K562 (cell line): ENCODE measurements around the gene C2orf81. TPM values are rescaled to one million over a fixed set of nuclear protein-coding genes. Genes with fewer than 3 reads are reported as not detected.

Experiments
- ATAC-seq: fragments of 200-7000 bp; cut with Tn5 transposase; 3 replicates; pipeline ENCODE4 v1.9.1; 2020; ENCODE audit warnings: moderate library complexity
- BruUV-seq: library from RNA; stranded (reverse); fragments of 400-500 nt; replicated peaks from 2 replicates; lab custom pipeline; 2021; lab: Mats Ljungman, UMichigan
- CTCF ChIA-PET: fragments of 300-600 bp; formaldehyde crosslinking; extraction: SDS; loops from one replicate; lab custom pipeline; 2021; ENCODE audit warnings: low intra/inter-chr PET ratio; lab: Yijun Ruan, JAX
- POLR2A ChIA-PET: fragments of 300-600, 350-650 bp; sonication (Branson Sonifier 250); formaldehyde crosslinking; extraction: SDS; loops from one replicate; lab custom pipeline; 2021; ENCODE audit warnings: antibody characterized with exemption, inconsistent platforms; lab: Yijun Ruan, JAX
- DNase-seq, 4 experiments: peaks; one replicate each; pipeline versions ENCODE4 v3.0.0 to v3.0.0-alpha.2; 2011 to 2018; ENCODE audit warnings: low spot score in 3 of 4, mixed read lengths in 3 of 4; ENCODE audit errors: extremely low read depth in 1 of 4
- FAIRE-seq: peaks from 2 replicates; lab custom pipeline; 2011; peaks lifted over from hg19 to GRCh38; lab: Jason Lieb, UNC
- H2AFZ ChIP-seq: 2 replicates; pipeline ENCODE4 v1.6.0; 2011; ENCODE audit warnings: low read depth, low read length, control low read depth, inconsistent platforms
- H3K27ac ChIP-seq: fragments of 200-600 bp; 3 replicates; pipeline ENCODE4 v1.8.0; 2011; ENCODE audit warnings: low read depth, mild to moderate bottlenecking, control low read depth, inconsistent platforms, low read length, moderate library complexity, mixed read lengths; ENCODE audit errors: extremely low read depth
- H3K27me3 ChIP-seq, 2 experiments: fragments of 300-600 bp in 1 of 2; 2 replicates in 1 of 2; 3 replicates in 1 of 2; pipeline versions ENCODE4 v1.6.0 to v1.8.0; 2011; ENCODE audit warnings: inconsistent platforms in 2 of 2, low read length in 2 of 2, mild to moderate bottlenecking in 1 of 2, mixed read lengths in 1 of 2, moderate library complexity in 1 of 2; ENCODE audit not compliant: control insufficient read depth in 2 of 2, insufficient read depth in 2 of 2
- H3K36me3 ChIP-seq: fragments of 300-600 bp; 3 replicates; pipeline ENCODE4 v1.8.0; 2011; ENCODE audit warnings: mild to moderate bottlenecking, low read length, inconsistent platforms; ENCODE audit not compliant: control insufficient read depth, insufficient read depth
- H3K4me1 ChIP-seq, 2 experiments: fragments of 200-600 bp in 1 of 2; replicated peaks in 1 of 2; 2 replicates in 1 of 2; 3 replicates in 1 of 2; pipeline versions ENCODE4 v1.5.1 to v1.8.0; 2011; ENCODE audit warnings: inconsistent platforms in 2 of 2, low read length in 2 of 2, mild to moderate bottlenecking in 1 of 2, mixed read lengths in 1 of 2, moderate library complexity in 1 of 2; ENCODE audit not compliant: control insufficient read depth in 2 of 2, insufficient read depth in 2 of 2
- H3K4me2 ChIP-seq: 2 replicates; pipeline ENCODE4 v1.6.1; 2011; ENCODE audit warnings: low read length, control low read depth, inconsistent platforms, mixed read lengths; ENCODE audit not compliant: insufficient read depth
- H3K4me3 ChIP-seq: fragments of 200-600 bp; sonication (generic), shearing (Covaris generic); 2 replicates; pipeline ENCODE4 v1.5.1; 2016; ENCODE audit warnings: control low read depth, inconsistent platforms
- H3K79me2 ChIP-seq: fragments of 200-600 bp; 3 replicates; pipeline ENCODE4 v1.8.0; 2011; ENCODE audit warnings: low read length, inconsistent platforms; ENCODE audit not compliant: control insufficient read depth, insufficient read depth
- H3K9ac ChIP-seq, 2 experiments: 2 replicates each; pipeline versions ENCODE4 v1.6.0 to v1.6.1; 2011; ENCODE audit warnings: low read depth in 2 of 2, low read length in 2 of 2, control low read depth in 1 of 2, inconsistent platforms in 1 of 2, mild to moderate bottlenecking in 1 of 2, mixed read lengths in 1 of 2; ENCODE audit not compliant: insufficient read depth in 1 of 2
- H3K9me1 ChIP-seq: one replicate; pipeline ENCODE4 v1.6.0; 2011; ENCODE audit warnings: inconsistent platforms, mild to moderate bottlenecking, low read length, moderate library complexity; ENCODE audit not compliant: control insufficient read depth, insufficient read depth
- H3K9me3 ChIP-seq: replicated peaks from 2 replicates; pipeline ENCODE4 v1.5.1; 2011; ENCODE audit warnings: low read depth, low read length, inconsistent platforms; ENCODE audit not compliant: control insufficient read depth, insufficient read depth
- H4K20me1 ChIP-seq: replicated peaks from 2 replicates; pipeline ENCODE4 v1.6.1; 2011; ENCODE audit warnings: low read length, inconsistent platforms, mixed read lengths; ENCODE audit not compliant: control insufficient read depth, insufficient read depth
- ELF1 ChIP-seq: fragments of 200-800 bp; sonication (Bioruptor generic); IDR thresholded peaks from 2 replicates; pipeline ENCODE4 v1.6.1; 2016; ENCODE audit warnings: missing genetic modification characterization, missing compliant biosample characterization
- EZH2 ChIP-seq: IDR thresholded peaks from 2 replicates; pipeline ENCODE4 v1.6.1; 2012; ENCODE audit warnings: low read depth, mild to moderate bottlenecking, inconsistent platforms, low read length, borderline replicate concordance
- FOS ChIP-seq: IDR thresholded peaks from 3 replicates; pipeline ENCODE4 v1.6.1; 2011; ENCODE audit not compliant: insufficient read length; ENCODE audit errors: extremely low read depth
- GTF2A2 ChIP-seq: IDR thresholded peaks from 2 replicates; pipeline ENCODE4 v1.6.1; 2016; ENCODE audit warnings: mild to moderate bottlenecking, missing genetic modification characterization, missing compliant biosample characterization
- HMGN3 ChIP-seq: IDR thresholded peaks from 2 replicates; pipeline ENCODE4 v1.6.1; 2011; ENCODE audit warnings: borderline replicate concordance, low read depth, mild to moderate bottlenecking, mixed read lengths, low read length; ENCODE audit not compliant: insufficient read length; ENCODE audit errors: extremely low read depth
- HMGXB4 ChIP-seq: sonication (generic); formaldehyde crosslinking; IDR thresholded peaks from 2 replicates; pipeline ENCODE4 v1.8.1; 2023; ENCODE audit warnings: mild to moderate bottlenecking, missing genetic modification reagents
- HNRNPLL ChIP-seq: fragments of 200-400 bp; formaldehyde crosslinking; IDR thresholded peaks from 2 replicates; pipeline ENCODE4 v1.6.1; 2017; ENCODE audit warnings: low read length, low read depth, mild to moderate bottlenecking; ENCODE audit not compliant: poor library complexity, severe bottlenecking
- KLF10 ChIP-seq: fragments of 250-450 bp; sonication (Bioruptor Pico); IDR thresholded peaks from 2 replicates; pipeline ENCODE4 v1.6.1; 2021; ENCODE audit warnings: matching md5 sums
- NFIC ChIP-seq: fragments of 450-650 bp; IDR thresholded peaks from 2 replicates; pipeline ENCODE4 v1.6.1; 2017; ENCODE audit warnings: mild to moderate bottlenecking, inconsistent platforms
- PCBP1 ChIP-seq: fragments of 200-400 bp; formaldehyde crosslinking; IDR thresholded peaks from 2 replicates; pipeline ENCODE4 v1.6.1; 2018; ENCODE audit warnings: mild to moderate bottlenecking, low read depth, low read length; ENCODE audit not compliant: poor library complexity, severe bottlenecking
- POLR2A ChIP-seq: fragments of 450-650 bp; conservative IDR thresholded peaks from 2 replicates; pipeline ENCODE4 v1.6.1; 2016
- POLR2AphosphoS2 ChIP-seq: IDR thresholded peaks from 2 replicates; pipeline ENCODE4 v1.6.1; 2012; ENCODE audit warnings: low read length, improper control_type of control experiment
- RBM17 ChIP-seq: fragments of 200-400 bp; formaldehyde crosslinking; IDR thresholded peaks from 2 replicates; pipeline ENCODE4 v1.6.1; 2017; ENCODE audit warnings: low read depth, mild to moderate bottlenecking, low read length, borderline replicate concordance
- STAT6 ChIP-seq: sonication (generic); formaldehyde crosslinking; IDR thresholded peaks from 2 replicates; pipeline ENCODE4 v1.8.1; 2023; ENCODE audit warnings: mild to moderate bottlenecking, missing genetic modification reagents
- ZBTB43 ChIP-seq: sonication (generic); formaldehyde crosslinking; IDR thresholded peaks from 2 replicates; pipeline ENCODE4 v1.8.0; 2023; ENCODE audit warnings: mild to moderate bottlenecking, missing genetic modification reagents
- WGBS: fragments of 100-300 bp; shearing (Covaris generic); methylation state at CpG from one replicate; pipeline ENCODE4 v1.1.6; 2016; ENCODE audit warnings: low coverage, mixed read lengths; ENCODE audit not compliant: insufficient coverage; ENCODE audit errors: missing lambda C conversion rate; 5-methylcytosine and 5-hydroxymethylcytosine counted together
- in situ Hi-C: fragments of 300-500 bp; cut with MboI; formaldehyde crosslinking; loops from 4 replicates; pipeline ENCODE4 v1.15.0; 2018; ENCODE audit warnings: inconsistent platforms, mixed read lengths
- intact Hi-C: fragments of 100-400 bp; cut with micrococcal nuclease; formaldehyde crosslinking; loops from 2 replicates; pipeline ENCODE4 v1.14.2; 2022
- polyA plus RNA-seq, 8 experiments: library from polyadenylated mRNA; depleted of rRNA in 4 of 8; stranded (reverse) in 5 of 8; unstranded in 3 of 8; fragments of >200 nt; fragmentation: Nextera tagmentation in 2 of 8; fragmentation: Illumina TruSeq in 1 of 8; extraction: Ambion mirVana in 2 of 8; extraction: Trizol in 1 of 8; gene quantifications; 2 replicates each; pipeline versions ENCODE4 v1.2.1 to v1.2.3, GENCODE V29; 2011 to 2014; ENCODE audit warnings: inconsistent platforms in 1 of 8, missing spikeins in 1 of 8
- total RNA-seq, 7 experiments: library from RNA; depleted of rRNA in 6 of 7; stranded (reverse); fragments of >200 nt in 6 of 7; fragmentation: Illumina TruSeq in 2 of 7; extraction: Trizol in 2 of 7; gene quantifications; 2 replicates each; pipeline versions ENCODE4 v1.2.1 to v1.2.3, GENCODE V29; 2011 to 2021; ENCODE audit warnings: low replicate concordance in 1 of 7

The C2orf81 gene
- total and polyA plus RNA-seq, 9 of the 15 experiments (the other 6 are each of a cell fraction or from before 2014, with no cell fraction given), result 0.06 TPM; not detected in 8

- in situ Hi-C loops (no loop called here), intact Hi-C loops (no loop called here)
- Histone ChIP-seq H2AFZ (peak overlapping the region; percentile 98), H3K9me3 (no peaks in the 10 kb centered on the region), H3K9ac (peak overlapping the region; percentile 65 to 94), H3K4me1 (peaks cover 22 to 45% of the 10 kb centered on the region in 2 experiments; a peak in 4 of 5 replicates), H3K4me2 (peak overlapping the region; percentile 87), H3K79me2 (no peaks in the 10 kb centered on the region), H3K27ac (peak overlapping the region; percentile 71), H3K36me3 (no peaks in the 10 kb centered on the region), H3K9me1 (no peaks in the 10 kb centered on the region), H4K20me1 (no peaks in the 10 kb centered on the region), H3K4me3 (peak overlapping the region; percentile 41), H3K27me3 (no peaks in the 10 kb centered on the region)
- CTCF ChIA-PET, result no interaction called here
- FAIRE-seq, result peak; percentile 87
- BruUV-seq, result TSS peak; percentile 79
- POLR2A ChIA-PET, result interaction anchor here (0.5 to 1.7 kb wide), 8 partner anchors 9 to 614 kb away, joined by 3 to 9 read pairs (median 4); partner anchors contain the start of gene INO80B
- peak; percentile 92 to 99 (median 98) for DNase-seq
- WGBS, result 36% methylated on average over 37 of the region's 45 CpGs
- peak; percentile 100 for ATAC-seq
- no peak for TF ChIP-seq STAT6
- peak; percentile 87 for TF ChIP-seq HMGN3
- TF ChIP-seq ZBTB43, result no peak
- no peak for TF ChIP-seq FOS
- no peak for TF ChIP-seq RBM17
- 0 out of 2 replicates have a peak, but pooled peaks have one; percentile 21 for TF ChIP-seq ELF1
- no peak for TF ChIP-seq HMGXB4 (CRISPR knock-in tag)
- no peak for TF ChIP-seq POLR2AphosphoS2
- peak; percentile 78 for TF ChIP-seq POLR2A
- TF ChIP-seq PCBP1, result peak; percentile 58
- no peak for TF ChIP-seq GTF2A2 (tag)
- TF ChIP-seq HNRNPLL, result peak; percentile 29
- TF ChIP-seq KLF10, result no peak
- TF ChIP-seq EZH2, result no peak
- peak; percentile 39 for TF ChIP-seq NFIC
These were observed 19.2 kb upstream of the C2orf81 start for GRCh38 chr2:74440378-74441169.
